IMR-90 (cell line): ENCODE results near the gene MDP1. TPM values are rescaled to one million over a fixed set of nuclear protein-coding genes. Genes with fewer than 3 reads are reported as not detected.
A peak's percentile ranks its signal among the peaks of the same experiment; 100 is the strongest.

Experiments
- ATAC-seq: fragments of 200-7000 bp; cut with Tn5 transposase; 2 replicates; pipeline ENCODE4 v1.9.1; 2020; ENCODE audit warnings: low read depth, mild to moderate bottlenecking, moderate library complexity
- BruUV-seq: library from RNA; stranded (reverse); fragments of 400-500 nt; replicated peaks from 2 replicates; lab custom pipeline; 2021; lab: Mats Ljungman, UMichigan
- CTCF ChIA-PET: fragments of 300-600 bp; formaldehyde crosslinking; extraction: SDS; loops from one replicate; lab custom pipeline; 2021; ENCODE audit warnings: antibody characterized with exemption; lab: Yijun Ruan, JAX
- POLR2A ChIA-PET: fragments of 300-600 bp; sonication (Branson Sonifier 250); formaldehyde crosslinking; loops from one replicate; lab custom pipeline; 2022; ENCODE audit warnings: antibody characterized with exemption; ENCODE audit not compliant: unreplicated experiment; lab: Charles Lee
- DNase-seq: peaks from one replicate; pipeline ENCODE4 v3.0.0; 2013
- H2AFZ ChIP-seq: replicated peaks from 2 replicates; pipeline ENCODE3; 2013; ENCODE audit warnings: low read length, mild to moderate bottlenecking; ENCODE audit not compliant: poor library complexity
- H2AK5ac ChIP-seq: 2 replicates; pipeline ENCODE4 v1.6.1; 2013; ENCODE audit warnings: low read depth, low read length, inconsistent platforms
- H2AK9ac ChIP-seq: replicated peaks from 2 replicates; pipeline ENCODE3; 2013; ENCODE audit warnings: mild to moderate bottlenecking, low read depth, low read length, moderate library complexity; ENCODE audit not compliant: poor library complexity
- H2BK120ac ChIP-seq: 2 replicates; pipeline ENCODE4 v1.6.1; 2013; ENCODE audit warnings: low read depth, low read length, inconsistent platforms
- H2BK15ac ChIP-seq: 3 replicates; pipeline ENCODE4 v1.6.1; 2013; ENCODE audit warnings: low read depth, low read length, inconsistent platforms
- H2BK20ac ChIP-seq: 2 replicates; pipeline ENCODE4 v1.6.1; 2013; ENCODE audit warnings: low read depth, mild to moderate bottlenecking, inconsistent platforms, low read length, moderate library complexity
- H2BK5ac ChIP-seq: 2 replicates; pipeline ENCODE4 v1.6.1; 2013; ENCODE audit warnings: mild to moderate bottlenecking, low read depth, low read length, inconsistent platforms; ENCODE audit not compliant: poor library complexity, severe bottlenecking
- H3K14ac ChIP-seq: replicated peaks from 2 replicates; pipeline ENCODE4 v1.6.1; 2013; ENCODE audit warnings: low read depth, low read length, inconsistent platforms
- H3K18ac ChIP-seq: 2 replicates; pipeline ENCODE4 v1.6.1; 2013; ENCODE audit warnings: low read depth, low read length, control low read depth
- H3K23ac ChIP-seq: 2 replicates; pipeline ENCODE4 v1.6.1; 2013; ENCODE audit warnings: low read depth, low read length, inconsistent platforms
- H3K27ac ChIP-seq: 2 replicates; pipeline ENCODE4 v1.5.1; 2013; ENCODE audit warnings: mild to moderate bottlenecking, control low read depth, low read length; ENCODE audit not compliant: insufficient read depth
- H3K27me3 ChIP-seq: 2 replicates; pipeline ENCODE4 v1.6.1; 2013; ENCODE audit warnings: low read length; ENCODE audit not compliant: control insufficient read depth, insufficient read depth
- H3K36me3 ChIP-seq: 2 replicates; pipeline ENCODE4 v1.6.1; 2013; ENCODE audit warnings: low read length, mixed read lengths; ENCODE audit not compliant: control insufficient read depth, insufficient read depth
- H3K4ac ChIP-seq: 2 replicates; pipeline ENCODE4 v1.6.1; 2013; ENCODE audit warnings: low read depth, low read length, inconsistent platforms
- H3K4me1 ChIP-seq: 2 replicates; pipeline ENCODE4 v1.6.1; 2013; ENCODE audit warnings: low read length, mixed read lengths; ENCODE audit not compliant: control insufficient read depth, insufficient read depth
- H3K4me2 ChIP-seq: 2 replicates; pipeline ENCODE4 v1.6.1; 2013; ENCODE audit warnings: low read depth, mild to moderate bottlenecking, control low read depth, low read length, moderate library complexity
- H3K4me3 ChIP-seq: 2 replicates; pipeline ENCODE4 v1.5.1; 2013; ENCODE audit warnings: low read depth, mild to moderate bottlenecking, control low read depth, low read length, moderate library complexity; ENCODE audit not compliant: insufficient read depth
- H3K56ac ChIP-seq: 2 replicates; pipeline ENCODE4 v1.6.1; 2013; ENCODE audit warnings: low read length, inconsistent platforms; ENCODE audit not compliant: insufficient read depth; ENCODE audit errors: extremely low read depth
- H3K79me1 ChIP-seq, 2 experiments: 2 replicates each; pipeline ENCODE4 v1.6.1; 2013; ENCODE audit warnings: low read length in 2 of 2, inconsistent platforms in 1 of 2, low read depth in 1 of 2
- H3K9ac ChIP-seq: 2 replicates; pipeline ENCODE4 v1.6.1; 2013; ENCODE audit warnings: low read depth, low read length, control low read depth
- H3K9me1 ChIP-seq: 2 replicates; pipeline ENCODE4 v1.6.1; 2013; ENCODE audit warnings: low read length, inconsistent platforms; ENCODE audit not compliant: insufficient read depth
- H3K9me3 ChIP-seq: 2 replicates; pipeline ENCODE4 v1.6.1; 2013; ENCODE audit warnings: low read length; ENCODE audit not compliant: control insufficient read depth, insufficient read depth
- H4K20me1 ChIP-seq: 2 replicates; pipeline ENCODE4 v1.6.1; 2013; ENCODE audit warnings: low read length, inconsistent platforms; ENCODE audit not compliant: insufficient read depth
- H4K5ac ChIP-seq: 2 replicates; pipeline ENCODE4 v1.6.1; 2013; ENCODE audit warnings: mild to moderate bottlenecking, low read depth, low read length, control low read depth
- H4K8ac ChIP-seq, 2 experiments: 2 replicates each; pipeline ENCODE4 v1.6.1; 2013; ENCODE audit warnings: low read depth in 2 of 2, low read length in 2 of 2, control low read depth in 1 of 2, inconsistent platforms in 1 of 2
- H4K91ac ChIP-seq: 2 replicates; pipeline ENCODE4 v1.6.1; 2013; ENCODE audit warnings: low read depth, low read length, inconsistent platforms; ENCODE audit not compliant: insufficient read depth
- CHD1 ChIP-seq: IDR thresholded peaks from 2 replicates; pipeline ENCODE4 v1.6.1; 2012; ENCODE audit warnings: low read depth, low read length, improper control_type of control experiment
- FOS ChIP-seq: fragments of 150-350 bp; IDR thresholded peaks from 2 replicates; pipeline ENCODE4 v1.6.1; 2016; ENCODE audit warnings: low read depth, low read length
- MAFK ChIP-seq: IDR thresholded peaks from 2 replicates; pipeline ENCODE4 v1.6.1; 2012; ENCODE audit warnings: low read depth, low read length, improper control_type of control experiment
- MAZ ChIP-seq: IDR thresholded peaks from 2 replicates; pipeline ENCODE4 v1.6.1; 2012; ENCODE audit warnings: low read depth, mild to moderate bottlenecking, low read length, improper control_type of control experiment, moderate library complexity, borderline replicate concordance
- POLR2A ChIP-seq: IDR thresholded peaks from 2 replicates; pipeline ENCODE4 v1.6.1; 2012; ENCODE audit warnings: mild to moderate bottlenecking, low read depth, low read length
- RAD21 ChIP-seq: IDR thresholded peaks from 2 replicates; pipeline ENCODE4 v1.6.1; 2012; ENCODE audit warnings: low read length, improper control_type of control experiment
- SMC3 ChIP-seq: fragments of 150-350 bp; IDR thresholded peaks from 2 replicates; pipeline ENCODE4 v1.6.1; 2016; ENCODE audit warnings: low read depth, mild to moderate bottlenecking, antibody characterized with exemption, low read length, moderate library complexity
- WGBS, 2 experiments: methylation state at CpG; one replicate each; pipeline versions ENCODE4 v1.1.5 to v1.1.7; 2013; ENCODE audit warnings: missing lambda C conversion rate in 2 of 2; ENCODE audit not compliant: insufficient read length in 1 of 2; ENCODE audit errors: extremely low coverage in 2 of 2; 5-methylcytosine and 5-hydroxymethylcytosine counted together
- dilution Hi-C: fragments of 300-500 bp; cut with HindIII; formaldehyde crosslinking; loops from one replicate; pipeline ENCODE4 v1.14.3; 2018; ENCODE audit warnings: low sequenced_read_pairs; ENCODE audit not compliant: unreplicated experiment
- in situ Hi-C: fragments of 300-500 bp; cut with MboI; formaldehyde crosslinking; loops from 3 replicates; pipeline ENCODE4 v1.14.3; 2019; ENCODE audit warnings: low sequenced_read_pairs, inconsistent platforms, mixed read lengths
- intact Hi-C: fragments of 100-400 bp; cut with micrococcal nuclease; formaldehyde crosslinking; loops from 2 replicates; pipeline ENCODE4 v1.10.0; 2022
- polyA plus RNA-seq, 3 experiments: library from polyadenylated mRNA; depleted of rRNA; stranded (reverse); fragments of >200 nt; gene quantifications; 2 replicates each; pipeline ENCODE4 v1.2.3, GENCODE V29; 2012; ENCODE audit warnings: low replicate concordance in 1 of 3
- total RNA-seq: library from RNA; depleted of rRNA; stranded (reverse); fragments of >200 nt; gene quantifications from 2 replicates; pipeline ENCODE4 v1.2.3, GENCODE V29; 2012
- TF ChIP-seq, protein P1 (sequence below): fragments of 150-350 bp; IDR thresholded peaks from 2 replicates; pipeline ENCODE4 v1.6.1; 2016; ENCODE audit warnings: low read depth, mild to moderate bottlenecking, low read length, moderate library complexity, borderline replicate concordance
- TF ChIP-seq, protein P2 (sequence below): conservative IDR thresholded peaks from 2 replicates; pipeline ENCODE4 v1.5.1; 2012; ENCODE audit warnings: mild to moderate bottlenecking, low read depth, low read length, improper control_type of control experiment

Gene MDP1
- total and polyA plus RNA-seq, 2 of the 4 experiments (the other 2 are of a cell fraction), result 15.1 to 17.8 TPM

DNA sequence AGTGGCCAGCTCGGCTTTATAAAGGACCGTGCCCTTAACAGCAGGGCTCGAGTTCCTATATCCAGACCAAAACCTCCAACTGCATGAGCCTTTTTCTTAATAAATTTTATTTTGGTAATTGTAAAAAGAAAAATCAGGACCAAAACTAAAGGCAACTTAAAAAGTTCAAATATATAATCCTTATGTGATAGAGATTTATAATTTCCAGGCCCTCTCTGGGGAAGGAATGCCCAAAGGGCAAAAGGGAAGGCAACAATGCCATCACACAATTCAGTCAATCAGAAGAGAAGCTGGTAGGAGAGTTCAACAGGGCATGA, 26.8 kb downstream of the MDP1 start:
- Histone ChIP-seq H2AK9ac (peak overlapping the region; percentile 99), H3K9me3 (no peaks in the 10 kb centered on the region), H2BK15ac (no peak overlapping the region), H3K4me1 (peaks cover 4% of the 10 kb centered on the region), H3K14ac (no peak overlapping the region), H2BK120ac (no peak overlapping the region), H3K36me3 (peaks cover 49% of the 10 kb centered on the region), H3K79me1 (peaks cover 24 to 70% of the 10 kb centered on the region in 2 experiments), H4K8ac (peak overlapping the region; percentile 6 to 89; a peak in 2 of 4 replicates), H2AK5ac (0 out of 2 replicates have a peak overlapping the region, but pooled peaks have one; percentile 16), H4K20me1 (no peaks in the 10 kb centered on the region), H3K9me1 (peaks cover 18% of the 10 kb centered on the region), H3K27ac (no peak overlapping the region), H3K27me3 (no peaks in the 10 kb centered on the region), H3K56ac (no peak overlapping the region), H3K23ac (no peak overlapping the region), H2AFZ (peak overlapping the region; percentile 96), H2BK20ac (no peak overlapping the region), H4K5ac (0 out of 2 replicates have a peak overlapping the region, but pooled peaks have one; percentile 15), H3K4me3 (no peak overlapping the region), H3K9ac (no peak overlapping the region), H3K4ac (no peak overlapping the region), H2BK5ac (no peak overlapping the region), H4K91ac (no peak overlapping the region), H3K18ac (no peak overlapping the region), H3K4me2 (peak overlapping the region; percentile 18)
- ATAC-seq (no peak), DNase-seq (no peak)
- dilution Hi-C loops, result no loop called here
- TF ChIP-seq, protein P1, sequence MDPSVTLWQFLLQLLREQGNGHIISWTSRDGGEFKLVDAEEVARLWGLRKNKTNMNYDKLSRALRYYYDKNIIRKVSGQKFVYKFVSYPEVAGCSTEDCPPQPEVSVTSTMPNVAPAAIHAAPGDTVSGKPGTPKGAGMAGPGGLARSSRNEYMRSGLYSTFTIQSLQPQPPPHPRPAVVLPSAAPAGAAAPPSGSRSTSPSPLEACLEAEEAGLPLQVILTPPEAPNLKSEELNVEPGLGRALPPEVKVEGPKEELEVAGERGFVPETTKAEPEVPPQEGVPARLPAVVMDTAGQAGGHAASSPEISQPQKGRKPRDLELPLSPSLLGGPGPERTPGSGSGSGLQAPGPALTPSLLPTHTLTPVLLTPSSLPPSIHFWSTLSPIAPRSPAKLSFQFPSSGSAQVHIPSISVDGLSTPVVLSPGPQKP, result no peak
- TF ChIP-seq, protein P2, sequence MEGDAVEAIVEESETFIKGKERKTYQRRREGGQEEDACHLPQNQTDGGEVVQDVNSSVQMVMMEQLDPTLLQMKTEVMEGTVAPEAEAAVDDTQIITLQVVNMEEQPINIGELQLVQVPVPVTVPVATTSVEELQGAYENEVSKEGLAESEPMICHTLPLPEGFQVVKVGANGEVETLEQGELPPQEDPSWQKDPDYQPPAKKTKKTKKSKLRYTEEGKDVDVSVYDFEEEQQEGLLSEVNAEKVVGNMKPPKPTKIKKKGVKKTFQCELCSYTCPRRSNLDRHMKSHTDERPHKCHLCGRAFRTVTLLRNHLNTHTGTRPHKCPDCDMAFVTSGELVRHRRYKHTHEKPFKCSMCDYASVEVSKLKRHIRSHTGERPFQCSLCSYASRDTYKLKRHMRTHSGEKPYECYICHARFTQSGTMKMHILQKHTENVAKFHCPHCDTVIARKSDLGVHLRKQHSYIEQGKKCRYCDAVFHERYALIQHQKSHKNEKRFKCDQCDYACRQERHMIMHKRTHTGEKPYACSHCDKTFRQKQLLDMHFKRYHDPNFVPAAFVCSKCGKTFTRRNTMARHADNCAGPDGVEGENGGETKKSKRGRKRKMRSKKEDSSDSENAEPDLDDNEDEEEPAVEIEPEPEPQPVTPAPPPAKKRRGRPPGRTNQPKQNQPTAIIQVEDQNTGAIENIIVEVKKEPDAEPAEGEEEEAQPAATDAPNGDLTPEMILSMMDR, result no peak
- no peak for TF ChIP-seq POLR2A
- no peak for TF ChIP-seq RAD21
- TF ChIP-seq FOS, result no peak
- no peak for TF ChIP-seq CHD1
- no peak for TF ChIP-seq MAZ
- TF ChIP-seq MAFK, result no peak
- TF ChIP-seq SMC3, result no peak
- in situ Hi-C loops, result no loop called here
- no CpG with 5 or more reads among the region's 3 CpGs for WGBS, 2 experiments
- ChIA-PET CTCF (interaction anchor here (1.0 to 1.3 kb wide), 2 partner anchors 28 to 108 kb away, joined by 3 to 4 read pairs; partner anchors contain the start of gene IRF9), POLR2A (interaction anchor here (0.6 kb wide), 1 partner anchor 9 kb away, joined by 3 read pairs; no protein-coding TSS in a partner anchor)
- no TSS peak for BruUV-seq
- intact Hi-C loops, result no loop called here
